ENCODE results near the gene SLC27A1.

DNA sequence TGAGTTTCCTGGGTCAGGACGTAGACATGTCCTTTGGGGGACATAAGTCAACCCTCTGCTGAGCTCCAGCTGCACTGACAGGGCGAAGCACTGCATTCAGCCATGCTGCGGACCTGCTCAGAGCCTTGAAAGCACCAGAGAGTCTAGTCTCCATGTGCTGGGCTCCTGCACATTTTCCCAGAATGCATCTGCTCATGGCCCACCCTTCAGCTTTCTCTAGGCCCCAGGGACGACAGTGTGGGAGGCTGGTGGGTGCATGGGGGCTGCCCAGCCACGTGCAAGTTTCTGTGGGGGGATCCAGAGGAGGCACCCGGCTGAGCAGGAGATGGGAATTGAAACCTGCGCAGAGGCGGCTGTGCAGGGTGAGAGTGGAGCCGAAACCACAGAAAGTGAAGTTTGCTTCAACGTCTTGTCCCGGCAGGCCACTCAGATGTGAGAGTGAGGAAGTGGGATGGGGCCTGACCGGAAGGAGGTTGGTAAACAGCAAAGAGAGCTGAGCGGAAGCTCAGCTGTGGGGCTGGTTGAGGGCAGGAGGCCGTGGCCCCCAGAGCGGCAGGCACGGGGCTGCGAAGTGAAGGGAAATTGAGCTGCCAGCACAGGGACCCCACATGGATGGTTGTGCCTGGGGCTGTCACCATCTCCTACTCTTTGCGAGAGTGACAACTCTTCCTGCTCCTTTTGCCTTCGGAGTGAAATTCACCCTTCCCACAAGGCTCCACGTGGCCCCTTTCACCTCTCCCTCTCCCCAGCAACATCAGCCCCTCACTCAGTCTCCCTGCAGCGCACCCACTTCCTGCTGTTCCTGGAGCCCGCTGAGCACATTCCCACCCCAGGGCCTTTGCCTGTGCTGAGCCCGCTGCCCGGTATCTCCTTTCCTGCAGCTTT is 52.9 kb downstream of the SLC27A1 start:
- TF ChIP-seq, protein P1, sequence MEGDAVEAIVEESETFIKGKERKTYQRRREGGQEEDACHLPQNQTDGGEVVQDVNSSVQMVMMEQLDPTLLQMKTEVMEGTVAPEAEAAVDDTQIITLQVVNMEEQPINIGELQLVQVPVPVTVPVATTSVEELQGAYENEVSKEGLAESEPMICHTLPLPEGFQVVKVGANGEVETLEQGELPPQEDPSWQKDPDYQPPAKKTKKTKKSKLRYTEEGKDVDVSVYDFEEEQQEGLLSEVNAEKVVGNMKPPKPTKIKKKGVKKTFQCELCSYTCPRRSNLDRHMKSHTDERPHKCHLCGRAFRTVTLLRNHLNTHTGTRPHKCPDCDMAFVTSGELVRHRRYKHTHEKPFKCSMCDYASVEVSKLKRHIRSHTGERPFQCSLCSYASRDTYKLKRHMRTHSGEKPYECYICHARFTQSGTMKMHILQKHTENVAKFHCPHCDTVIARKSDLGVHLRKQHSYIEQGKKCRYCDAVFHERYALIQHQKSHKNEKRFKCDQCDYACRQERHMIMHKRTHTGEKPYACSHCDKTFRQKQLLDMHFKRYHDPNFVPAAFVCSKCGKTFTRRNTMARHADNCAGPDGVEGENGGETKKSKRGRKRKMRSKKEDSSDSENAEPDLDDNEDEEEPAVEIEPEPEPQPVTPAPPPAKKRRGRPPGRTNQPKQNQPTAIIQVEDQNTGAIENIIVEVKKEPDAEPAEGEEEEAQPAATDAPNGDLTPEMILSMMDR (conservative IDR thresholded peaks at IDR 0.05; ENCODE audit: low read depth, low read length), result no peak
- no peak for TF ChIP-seq EZH2 (IDR thresholded peaks at IDR 0.05; ENCODE audit: low read length, unreplicated experiment)
